CMK (cell line): ENCODE data around the gene RNF40.

Source experiments
- DNase-seq: peaks from one replicate; pipeline ENCODE4 v3.0.0-alpha.2; 2010; ENCODE audit warnings: low read depth

The RNF40 gene

GRCh38 chr16:30762991-30763725 lies 1.0 kb downstream of the RNF40 start:
- no peak for DNase-seq

DNA sequence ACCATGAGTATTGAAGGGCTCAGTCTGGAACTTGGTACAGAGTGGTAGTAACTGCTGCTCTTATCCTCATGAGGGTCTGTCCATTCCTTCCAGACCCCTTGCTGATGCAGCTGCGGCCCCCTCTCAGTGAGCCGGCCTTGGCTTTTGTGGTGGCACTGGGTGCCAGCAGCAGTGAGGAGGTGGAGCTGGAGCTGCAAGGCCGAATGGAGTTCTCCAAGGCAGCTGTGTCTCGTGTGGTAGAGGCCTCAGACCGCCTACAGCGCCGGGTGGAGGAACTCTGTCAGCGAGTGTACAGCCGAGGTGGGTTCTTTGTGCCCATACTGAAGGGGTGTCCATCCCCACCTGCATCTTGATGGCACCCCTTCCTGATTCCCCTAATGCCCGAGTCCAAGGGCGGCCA lies 2.0 kb downstream of the RNF40 start:
- DNase-seq = no peak

DNA sequence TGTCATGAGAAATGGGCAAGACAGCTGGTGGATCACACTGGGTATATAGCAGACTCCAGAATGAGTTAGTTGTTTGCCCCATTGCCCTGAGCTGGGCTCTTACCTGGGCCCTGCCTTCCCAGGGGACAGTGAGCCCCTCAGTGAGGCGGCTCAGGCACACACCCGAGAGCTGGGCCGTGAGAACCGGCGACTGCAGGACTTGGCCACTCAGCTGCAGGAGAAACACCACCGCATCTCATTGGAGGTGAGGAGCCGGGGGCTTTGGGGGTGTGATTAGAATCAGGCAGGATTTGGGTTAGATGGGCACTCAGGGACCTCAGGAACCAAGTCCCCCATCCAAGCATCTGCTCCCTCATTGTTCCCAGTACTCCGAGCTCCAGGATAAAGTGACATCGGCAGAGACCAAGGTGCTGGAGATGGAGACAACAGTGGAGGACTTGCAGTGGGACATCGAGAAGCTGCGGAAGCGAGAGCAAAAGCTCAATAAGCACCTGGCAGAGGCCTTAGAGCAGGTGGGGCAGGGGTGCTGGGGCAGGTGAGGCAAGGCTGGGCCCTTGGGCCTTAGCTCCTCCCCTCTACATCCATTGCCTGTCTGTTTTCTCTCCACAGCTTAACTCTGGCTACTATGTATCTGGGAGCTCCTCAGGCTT lies 2.8 kb downstream of the RNF40 start:
- no peak for DNase-seq

DNA sequence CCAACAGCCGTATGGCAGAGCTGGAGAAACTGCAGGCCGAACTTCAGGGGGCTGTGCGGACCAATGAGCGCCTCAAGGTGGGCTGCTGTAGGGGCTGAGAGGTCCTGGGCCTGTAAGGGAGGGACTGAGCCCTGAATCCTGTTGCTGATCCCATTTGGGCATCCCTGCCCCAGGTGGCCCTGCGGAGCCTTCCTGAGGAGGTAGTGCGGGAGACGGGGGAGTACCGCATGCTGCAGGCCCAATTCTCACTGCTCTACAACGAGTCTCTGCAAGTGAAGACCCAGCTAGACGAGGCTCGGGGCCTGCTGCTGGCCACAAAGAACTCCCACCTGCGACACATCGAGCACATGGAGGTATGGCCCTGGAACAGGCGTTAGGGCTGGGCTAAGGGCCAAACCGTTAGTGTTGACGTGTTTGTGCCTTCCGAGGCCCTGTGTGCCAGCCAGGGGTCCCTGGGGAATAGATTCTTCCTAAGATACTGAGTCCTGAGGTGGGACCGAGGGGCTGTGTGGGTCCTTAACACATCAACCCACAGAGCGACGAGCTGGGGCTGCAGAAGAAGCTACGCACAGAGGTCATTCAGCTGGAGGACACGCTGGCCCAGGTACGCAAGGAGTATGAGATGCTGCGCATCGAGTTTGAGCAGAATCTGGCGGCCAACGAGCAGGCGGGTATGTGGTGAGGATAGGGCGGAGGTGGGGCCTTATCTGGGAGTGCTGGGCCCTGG lies 4.2 kb downstream of the RNF40 start:
- DNase-seq = no peak

DNA sequence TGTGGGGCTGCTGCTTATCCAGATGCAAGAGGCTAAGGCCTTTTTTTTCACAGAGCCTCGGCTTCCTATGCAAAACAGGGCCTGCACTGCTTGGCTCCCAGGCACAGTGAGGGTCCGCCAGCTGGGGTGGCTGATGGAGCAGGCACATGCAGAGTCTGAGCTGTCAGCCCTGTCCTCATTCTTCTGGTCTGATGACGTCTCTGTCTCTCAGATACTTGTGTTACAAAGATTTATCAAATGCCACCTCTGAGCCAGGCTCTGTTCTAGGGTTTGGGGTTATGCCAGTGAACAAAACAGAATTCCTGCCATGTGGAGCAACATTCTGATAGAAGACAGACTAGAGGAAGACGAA lies 4.8 kb downstream of the RNF40 start:
- DNase-seq = no peak

GRCh38 chr16:30767767-30768465 lies 5.8 kb downstream of the RNF40 start:
- DNase-seq = no peak

DNA sequence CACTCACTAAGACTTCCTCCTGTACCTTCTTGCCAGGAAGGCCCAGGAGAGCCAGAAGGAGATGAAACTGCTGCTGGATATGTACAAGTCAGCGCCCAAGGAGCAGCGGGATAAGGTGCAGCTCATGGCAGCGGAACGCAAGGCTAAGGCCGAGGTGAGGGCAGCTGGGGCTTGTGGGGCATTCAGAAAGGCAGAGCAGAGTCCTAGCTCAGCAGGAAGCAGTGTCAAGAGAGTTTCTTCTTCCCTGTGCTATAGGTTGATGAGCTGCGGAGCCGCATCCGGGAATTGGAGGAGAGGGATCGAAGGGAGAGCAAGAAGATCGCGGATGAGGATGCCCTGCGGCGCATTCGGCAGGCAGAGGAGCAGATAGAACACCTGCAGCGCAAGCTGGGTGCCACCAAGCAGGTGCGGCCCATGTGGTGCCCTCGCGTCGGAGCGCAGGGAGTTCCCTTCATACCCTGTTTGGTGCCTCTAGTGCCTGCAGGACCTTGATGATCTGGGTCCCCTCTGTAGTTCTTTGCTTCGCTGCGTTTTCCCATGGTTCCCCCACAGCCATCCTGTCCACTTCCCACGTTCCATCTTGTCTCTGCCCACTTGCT lies 6.6 kb downstream of the RNF40 start:
- no peak for DNase-seq

DNA sequence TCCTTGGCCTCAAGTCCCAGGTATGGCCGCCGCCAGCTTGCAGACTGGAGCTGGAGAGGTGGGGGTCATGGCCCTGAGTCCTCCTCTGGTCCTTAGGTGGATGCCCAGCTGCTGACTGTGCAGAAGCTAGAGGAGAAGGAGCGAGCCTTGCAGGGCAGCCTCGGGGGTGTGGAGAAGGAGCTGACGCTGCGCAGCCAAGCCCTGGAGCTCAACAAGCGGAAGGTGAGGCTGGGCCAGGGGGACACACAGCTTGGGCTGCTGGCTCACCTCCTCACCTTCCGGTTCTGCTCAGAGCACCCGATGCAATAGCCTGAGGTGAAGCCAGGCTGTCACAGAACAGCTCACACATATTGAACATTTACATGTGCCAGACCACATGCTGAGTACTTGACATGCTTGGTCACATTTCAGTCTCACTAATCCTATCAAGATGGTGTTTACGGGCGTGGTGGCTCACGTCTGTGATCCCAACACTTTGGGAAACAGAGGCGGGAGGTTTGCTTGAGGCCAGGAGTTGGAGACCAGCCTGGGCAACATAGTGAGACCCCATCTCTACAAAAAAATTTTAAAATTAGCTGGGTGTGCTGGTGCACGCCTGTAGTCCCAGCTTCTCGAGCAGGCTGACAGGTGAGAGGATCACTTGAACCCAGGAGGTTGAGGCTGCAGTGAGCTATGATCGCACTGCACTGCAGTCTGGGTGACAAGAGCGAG lies 7.4 kb downstream of the RNF40 start:
- DNase-seq = no peak

DNA sequence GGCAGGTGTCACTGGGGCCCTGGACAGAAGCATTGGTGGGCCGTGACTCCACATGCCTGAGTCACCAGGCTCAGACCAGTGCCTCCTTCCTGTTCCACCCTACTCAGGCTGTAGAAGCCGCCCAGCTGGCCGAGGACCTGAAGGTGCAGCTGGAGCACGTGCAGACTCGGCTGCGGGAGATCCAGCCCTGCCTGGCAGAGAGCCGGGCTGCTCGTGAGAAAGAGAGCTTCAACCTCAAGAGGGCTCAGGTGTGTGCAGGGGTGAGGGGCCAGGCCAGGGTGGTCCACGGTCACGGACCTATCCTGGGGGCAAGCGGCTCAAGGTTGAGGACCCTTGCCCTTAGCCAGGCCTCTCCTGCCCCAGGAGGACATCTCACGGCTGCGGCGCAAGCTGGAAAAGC lies 9.6 kb downstream of the RNF40 start:
- no peak for DNase-seq

DNA sequence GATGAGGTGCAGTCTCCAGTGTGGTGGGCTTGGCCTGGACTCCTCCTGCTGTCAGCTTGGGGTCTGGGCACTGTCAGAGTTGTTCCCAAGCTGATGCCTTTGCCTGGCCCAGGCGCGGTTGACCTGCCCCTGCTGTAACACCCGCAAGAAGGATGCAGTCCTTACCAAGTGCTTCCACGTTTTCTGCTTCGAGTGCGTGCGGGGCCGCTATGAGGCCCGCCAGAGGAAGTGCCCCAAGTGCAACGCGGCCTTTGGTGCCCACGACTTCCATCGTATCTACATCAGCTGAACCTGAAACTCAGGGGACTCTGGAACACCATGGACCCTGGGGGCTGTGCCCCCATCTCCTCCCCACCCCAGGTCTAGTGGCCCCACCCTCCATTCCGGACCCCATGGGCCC lies 11.7 kb downstream of the RNF40 start:
- no peak for DNase-seq

GRCh38 chr16:30774367-30775130 lies 12.4 kb downstream of the RNF40 start:
- no peak for DNase-seq

- DNase-seq = no peak
Measured at GRCh38 chr16:30775131-30775391, 12.9 kb downstream of the RNF40 start.

GRCh38 chr16:30775392-30776188 lies 13.5 kb downstream of the RNF40 start:
- peak; percentile 77 for DNase-seq

- no peak for DNase-seq
Measured at GRCh38 chr16:30777591-30778297, 15.6 kb downstream of the RNF40 start.

GRCh38 chr16:30778549-30779244 lies 16.6 kb downstream of the RNF40 start:
- no peak for DNase-seq

GRCh38 chr16:30779596-30779995 lies 17.5 kb downstream of the RNF40 start:
- no peak for DNase-seq

GRCh38 chr16:30780021-30780420 lies 17.9 kb downstream of the RNF40 start:
- no peak for DNase-seq

DNA sequence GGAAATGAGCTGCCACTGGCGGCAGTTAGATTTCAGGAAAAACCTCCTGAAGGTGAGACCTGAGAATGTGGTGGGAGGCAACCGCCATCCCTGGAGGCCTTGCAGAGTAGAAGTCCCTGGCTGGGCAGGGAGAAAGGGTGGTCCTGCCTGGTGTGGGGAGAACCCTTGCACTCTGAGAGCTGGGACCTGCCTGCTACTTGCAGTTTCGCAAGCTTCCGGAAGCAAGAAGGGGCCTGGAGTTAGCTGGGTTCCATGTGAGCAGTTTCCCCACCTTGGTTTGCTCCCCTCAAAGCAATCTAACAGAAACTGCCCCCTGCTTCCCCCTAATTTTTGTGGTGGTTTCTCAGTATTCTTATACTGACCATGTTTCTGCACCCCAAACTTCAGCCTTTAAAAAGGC lies 18.4 kb downstream of the RNF40 start:
- DNase-seq = no peak
